Left kidney (tissue), 2 donors: ENCODE data around the gene ZNF778. TPM values are rescaled to one million over a fixed set of nuclear protein-coding genes. Genes with fewer than 3 reads are reported as not detected.

ENCODE experiments used
- DNase-seq: peaks from one replicate; pipeline ENCODE4 v3.0.0-alpha.2; 2013
- polyA plus RNA-seq: library from polyadenylated mRNA; unstranded; fragments of 120-200 nt; gene quantifications from one replicate; pipeline ENCODE4 v1.2.1, GENCODE V29; 2013; ENCODE audit not compliant: insufficient read length

ZNF778 gene
- polyA plus RNA-seq, 1 donor = 7.0 TPM

- no peak for DNase-seq
Observed at GRCh38 chr16:89275837-89276720, 58.6 kb downstream of the ZNF778 start.

GRCh38 chr16:89277049-89277448 is 59.5 kb downstream of the ZNF778 start:
- DNase-seq = no peak

- DNase-seq = no peak
Observed at GRCh38 chr16:89277641-89278341, 60.3 kb downstream of the ZNF778 start.

GRCh38 chr16:89278441-89279240 is 61.1 kb downstream of the ZNF778 start:
- DNase-seq = no peak

GRCh38 chr16:89279666-89280481 is 62.4 kb downstream of the ZNF778 start:
- DNase-seq = no peak

GRCh38 chr16:89280546-89281188 is 63.2 kb downstream of the ZNF778 start:
- DNase-seq = no peak

GRCh38 chr16:89281189-89281577 is 63.7 kb downstream of the ZNF778 start:
- no peak for DNase-seq

- DNase-seq = no peak
Observed at GRCh38 chr16:89281829-89282228, 64.3 kb downstream of the ZNF778 start.

- DNase-seq = no peak
Observed at GRCh38 chr16:89282523-89282922, 65.0 kb downstream of the ZNF778 start.

GRCh38 chr16:89283449-89283848 is 65.9 kb downstream of the ZNF778 start:
- no peak for DNase-seq

- DNase-seq = no peak
Observed at GRCh38 chr16:89285381-89285780, 67.9 kb downstream of the ZNF778 start.

- no peak for DNase-seq
Observed at GRCh38 chr16:89286096-89286495, 68.6 kb downstream of the ZNF778 start.

Other genes starting within 250 kb of the ZNF778 start
- 2.1 TPM for gene CBFA2T3, start 240.5 kb upstream of the ZNF778 start, polyA plus RNA-seq
- gene ACSF3, start 123.9 kb upstream of the ZNF778 start, polyA plus RNA-seq = 30.5 TPM
- 2.7 TPM for gene CDH15, start 46.0 kb upstream of the ZNF778 start, polyA plus RNA-seq
- gene SLC22A31, start 17.2 kb upstream of the ZNF778 start, polyA plus RNA-seq = 0.48 TPM